LoVo (cell line): ENCODE measurements around the gene SHC3.

ENCODE experiments used
- DNase-seq: peaks from one replicate; pipeline ENCODE4 v3.0.0-alpha.2; 2016; ENCODE audit warnings: low spot score

Gene SHC3

GRCh38 chr9:88984543-88984883, 194.1 kb downstream of the SHC3 start:
- DNase-seq: no peak

- DNase-seq: no peak
Observed at GRCh38 chr9:88983865-88984542, 194.6 kb downstream of the SHC3 start.

- no peak for DNase-seq
Observed at GRCh38 chr9:88980740-88981203, 197.8 kb downstream of the SHC3 start.

- DNase-seq: no peak
Observed at GRCh38 chr9:88979791-88980190, 198.8 kb downstream of the SHC3 start.

GRCh38 chr9:88979021-88979420, 199.6 kb downstream of the SHC3 start:
- DNase-seq: no peak

- no peak for DNase-seq
Observed at GRCh38 chr9:88978034-88978433, 200.6 kb downstream of the SHC3 start.

GRCh38 chr9:88976890-88977257, 201.7 kb downstream of the SHC3 start:
- DNase-seq: no peak

GRCh38 chr9:88975966-88976889, 202.4 kb downstream of the SHC3 start:
- no peak for DNase-seq

- DNase-seq: no peak
Observed at GRCh38 chr9:88974641-88975040, 204.0 kb downstream of the SHC3 start.

GRCh38 chr9:88973281-88974045, 205.2 kb downstream of the SHC3 start:
- no peak for DNase-seq

GRCh38 chr9:88972401-88972800, 206.2 kb downstream of the SHC3 start:
- DNase-seq: no peak

- DNase-seq: no peak
Observed at GRCh38 chr9:88971131-88971960, 207.3 kb downstream of the SHC3 start.

- DNase-seq: no peak
Observed at GRCh38 chr9:88969646-88970373, 208.8 kb downstream of the SHC3 start.

- DNase-seq: no peak
Observed at GRCh38 chr9:88968799-88969198, 209.8 kb downstream of the SHC3 start.

- no peak for DNase-seq
Observed at GRCh38 chr9:88966894-88967676, 211.5 kb downstream of the SHC3 start.

- DNase-seq: no peak
Observed at GRCh38 chr9:88965473-88965872, 213.1 kb downstream of the SHC3 start.

- no peak for DNase-seq
Observed at GRCh38 chr9:88960632-88961031, 218.0 kb downstream of the SHC3 start.

GRCh38 chr9:88959727-88960469, 218.7 kb downstream of the SHC3 start:
- no peak for DNase-seq

- DNase-seq: no peak
Observed at GRCh38 chr9:88957526-88957925, 221.1 kb downstream of the SHC3 start.
